PFSK-1 (cell line): ENCODE measurements around the gene CDC37L1.

Experiments used
- FOXP2 ChIP-seq: optimal IDR thresholded peaks from 2 replicates; pipeline ENCODE3; 2011; ENCODE audit warnings: borderline replicate concordance, control low read depth, inconsistent platforms; ENCODE audit not compliant: insufficient read depth; ENCODE audit errors: extremely low read length, extremely low read depth
- POLR2AphosphoS5 ChIP-seq: IDR thresholded peaks from 2 replicates; pipeline ENCODE4 v1.6.1; 2012; ENCODE audit warnings: low read depth, mild to moderate bottlenecking, control low read depth, low read length, moderate library complexity
- SIN3A ChIP-seq: IDR thresholded peaks from 2 replicates; pipeline ENCODE4 v1.6.1; 2012; ENCODE audit warnings: mild to moderate bottlenecking, low read length, moderate library complexity, borderline replicate concordance; ENCODE audit not compliant: insufficient read depth
- TAF1 ChIP-seq: IDR thresholded peaks from 2 replicates; pipeline ENCODE4 v1.6.1; 2012; ENCODE audit warnings: low read length, control low read depth, borderline replicate concordance; ENCODE audit not compliant: insufficient read depth
- TF ChIP-seq, protein P1 (sequence below), 2 experiments: IDR thresholded peaks; 2 replicates each; pipeline versions ENCODE4 v1.6.1 to v1.8.0; 2011 to 2012; ENCODE audit warnings: low read depth in 2 of 2, low read length in 2 of 2, control low read depth in 1 of 2, inconsistent platforms in 1 of 2, mild to moderate bottlenecking in 1 of 2, moderate library complexity in 1 of 2; ENCODE audit not compliant: insufficient read depth in 1 of 2

DNA sequence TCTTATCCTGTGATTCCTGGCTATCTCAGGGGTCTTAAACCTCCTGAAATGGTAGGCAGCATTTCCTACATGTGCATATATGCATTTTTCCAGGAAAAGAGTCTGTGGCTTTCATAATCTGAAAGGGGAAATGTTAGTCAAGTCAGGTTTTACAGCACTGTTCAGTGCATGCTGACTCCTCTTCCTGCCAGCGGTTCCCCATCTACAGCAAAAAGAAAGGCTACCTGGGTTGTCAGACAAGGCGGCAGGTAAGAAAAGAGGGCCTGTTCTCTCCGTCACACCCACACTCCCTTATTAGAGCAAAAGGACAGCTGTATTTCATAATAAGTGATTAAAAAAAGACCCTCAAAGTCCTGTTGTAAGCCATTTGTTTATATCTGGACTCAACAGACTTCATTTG lies 8.8 kb upstream of the CDC37L1 start:
- TF ChIP-seq POLR2AphosphoS5 (no peak), TAF1 (no peak), SIN3A (no peak), FOXP2 (no peak)
- TF ChIP-seq, protein P1, sequence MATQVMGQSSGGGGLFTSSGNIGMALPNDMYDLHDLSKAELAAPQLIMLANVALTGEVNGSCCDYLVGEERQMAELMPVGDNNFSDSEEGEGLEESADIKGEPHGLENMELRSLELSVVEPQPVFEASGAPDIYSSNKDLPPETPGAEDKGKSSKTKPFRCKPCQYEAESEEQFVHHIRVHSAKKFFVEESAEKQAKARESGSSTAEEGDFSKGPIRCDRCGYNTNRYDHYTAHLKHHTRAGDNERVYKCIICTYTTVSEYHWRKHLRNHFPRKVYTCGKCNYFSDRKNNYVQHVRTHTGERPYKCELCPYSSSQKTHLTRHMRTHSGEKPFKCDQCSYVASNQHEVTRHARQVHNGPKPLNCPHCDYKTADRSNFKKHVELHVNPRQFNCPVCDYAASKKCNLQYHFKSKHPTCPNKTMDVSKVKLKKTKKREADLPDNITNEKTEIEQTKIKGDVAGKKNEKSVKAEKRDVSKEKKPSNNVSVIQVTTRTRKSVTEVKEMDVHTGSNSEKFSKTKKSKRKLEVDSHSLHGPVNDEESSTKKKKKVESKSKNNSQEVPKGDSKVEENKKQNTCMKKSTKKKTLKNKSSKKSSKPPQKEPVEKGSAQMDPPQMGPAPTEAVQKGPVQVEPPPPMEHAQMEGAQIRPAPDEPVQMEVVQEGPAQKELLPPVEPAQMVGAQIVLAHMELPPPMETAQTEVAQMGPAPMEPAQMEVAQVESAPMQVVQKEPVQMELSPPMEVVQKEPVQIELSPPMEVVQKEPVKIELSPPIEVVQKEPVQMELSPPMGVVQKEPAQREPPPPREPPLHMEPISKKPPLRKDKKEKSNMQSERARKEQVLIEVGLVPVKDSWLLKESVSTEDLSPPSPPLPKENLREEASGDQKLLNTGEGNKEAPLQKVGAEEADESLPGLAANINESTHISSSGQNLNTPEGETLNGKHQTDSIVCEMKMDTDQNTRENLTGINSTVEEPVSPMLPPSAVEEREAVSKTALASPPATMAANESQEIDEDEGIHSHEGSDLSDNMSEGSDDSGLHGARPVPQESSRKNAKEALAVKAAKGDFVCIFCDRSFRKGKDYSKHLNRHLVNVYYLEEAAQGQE (IDR thresholded peaks at IDR 0.05; ENCODE audit: insufficient read depth in 1 of 2, low read depth in 2 of 2, low read length in 2 of 2): no peak
